ENCODE results near the gene FRMD4A. TPM values are rescaled to one million over a fixed set of nuclear protein-coding genes. Genes with fewer than 3 reads are reported as not detected.

The FRMD4A gene
- total and polyA plus RNA-seq, 10 of the 15 experiments (the other 5 are each of a cell fraction or from before 2014, with no cell fraction given): 17.8 to 75.2 (median 39.1) TPM

- RAD21 ChIA-PET (ENCODE audit: unreplicated experiment): no interaction called here
- BruUV-seq (replicated peaks): no TSS peak
- H3K4me1 ChIP-seq (ENCODE audit: control insufficient read depth, insufficient read depth, low read length): peaks cover 3% of the 10 kb centered on the region; the same call in 1 of the 2 replicates
- no peak overlapping the region for H3K4me2 ChIP-seq (ENCODE audit: control insufficient read depth, insufficient read depth)
- intact Hi-C loops (cut with micrococcal nuclease; ENCODE audit: unreplicated experiment) (no loop called here), in situ Hi-C loops (cut with MboI) (no loop called here)
- FAIRE-seq (no peak), DNase-seq (ENCODE audit: low read depth, low spot score) (no peak), ATAC-seq (no peak)
- no peak overlapping the region for H2AFZ ChIP-seq (ENCODE audit: control insufficient read depth, low read depth, low read length)
- H3K79me2 ChIP-seq (ENCODE audit: control insufficient read depth, insufficient read depth, low read length): no peaks in the 10 kb centered on the region
- POLR2A ChIA-PET: no interaction called here
- no peak overlapping the region for H3K4me3 ChIP-seq
- no peaks in the 10 kb centered on the region; the same call in 2 of the 3 replicates for H3K9me3 ChIP-seq (replicated peaks; ENCODE audit: control insufficient read depth, insufficient read depth, low read length)
- SMC1A ChIA-PET (ENCODE audit: uncharacterized antibody, unreplicated experiment): no interaction called here
- no peaks in the 10 kb centered on the region for H4K20me1 ChIP-seq (ENCODE audit: control insufficient read depth, insufficient read depth)
- no peak overlapping the region for H3K27ac ChIP-seq (ENCODE audit: control insufficient read depth, insufficient read depth)
- TF ChIP-seq NFXL1 (IDR thresholded peaks at IDR 0.05; ENCODE audit: borderline replicate concordance) (no peak), BCL11A (IDR thresholded peaks at IDR 0.05; ENCODE audit: low read depth, low read length) (no peak), HDAC6 (IDR thresholded peaks at IDR 0.05; ENCODE audit: unreplicated experiment) (no peak), ZBTB40 (IDR thresholded peaks at IDR 0.05; ENCODE audit: borderline replicate concordance) (no peak), CREB1 (IDR thresholded peaks at IDR 0.05; ENCODE audit: low read depth) (no peak), CREM (IDR thresholded peaks at IDR 0.05; ENCODE audit: low read depth) (no peak), FOXM1 (IDR thresholded peaks at IDR 0.05; ENCODE audit: low read depth, low read length) (no peak), NRF1 (conservative IDR thresholded peaks at IDR 0.05; ENCODE audit: low read depth, low read length) (no peak), REST (IDR thresholded peaks at IDR 0.05; ENCODE audit: low read depth, low read length) (no peak), PBX3 (IDR thresholded peaks at IDR 0.05; ENCODE audit: insufficient replicate concordance, low read depth, low read length) (no peak), IKZF1 (conservative IDR thresholded peaks at IDR 0.05) (no peak), ZSCAN29 (IDR thresholded peaks at IDR 0.05) (no peak)
- CTCF ChIA-PET: interaction anchor here (0.6 to 0.8 kb wide), 2 partner anchors 16 to 194 kb away, joined by 3 to 5 read pairs; no protein-coding TSS in a partner anchor
- peaks cover 0 to 6% of the 10 kb centered on the region in 2 experiments; a peak in 3 of 4 replicates for H3K27me3 ChIP-seq (replicated peaks in 1 of 2; ENCODE audit: control insufficient read depth in 2 of 2, insufficient read depth in 2 of 2, low read length in 1 of 2)
- no peaks in the 10 kb centered on the region for H3K36me3 ChIP-seq (ENCODE audit: control insufficient read depth in 2 of 2, insufficient read depth in 2 of 2, low read length in 1 of 2)
- 38% methylated on average over 4 of the region's 4 CpGs for whole genome bisulfite sequencing (ENCODE audit: insufficient coverage, insufficient replicate concordance, low lambda C conversion rate, missing lambda C conversion rate)
- H3K9ac ChIP-seq (ENCODE audit: control insufficient read depth, insufficient read depth, low read length): no peak overlapping the region
Measured at GRCh38 chr10:14377591-14378175, 47.0 kb upstream of the FRMD4A start.

Measured in GM12878 (cell line).